WERI-Rb-1 (cell line): ENCODE results near the gene SOX14.
A peak's percentile ranks its signal among the peaks of the same experiment; 100 is the strongest.

Source experiments
- DNase-seq: peaks from one replicate; pipeline ENCODE4 v3.0.0-alpha.2; 2020
- H3K27ac ChIP-seq: fragments of 250-450 bp; sonication (Bioruptor Pico); 2 replicates; pipeline ENCODE4 v1.5.1; 2020; ENCODE audit warnings: mild to moderate bottlenecking, moderate library complexity
- H3K27me3 ChIP-seq: fragments of 250-450 bp; sonication (Bioruptor Pico); 2 replicates; pipeline ENCODE4 v1.5.1; 2021; ENCODE audit warnings: mild to moderate bottlenecking, low read depth, moderate library complexity; ENCODE audit not compliant: insufficient read depth, severe bottlenecking
- H3K36me3 ChIP-seq: fragments of 250-450 bp; sonication (Bioruptor Pico); 2 replicates; pipeline ENCODE4 v1.5.1; 2020; ENCODE audit warnings: mild to moderate bottlenecking, moderate library complexity
- H3K4me3 ChIP-seq: 2 replicates; pipeline ENCODE4 v1.5.1; 2011; ENCODE audit warnings: low read depth, mild to moderate bottlenecking, control low read depth, low read length
- H3K9me3 ChIP-seq: fragments of 250-450 bp; sonication (Bioruptor Pico); 2 replicates; pipeline ENCODE4 v1.5.1; 2021; ENCODE audit warnings: mild to moderate bottlenecking, moderate library complexity; ENCODE audit not compliant: severe bottlenecking
- TF ChIP-seq, protein P1 (sequence below): IDR thresholded peaks from 2 replicates; pipeline ENCODE4 v1.5.1; 2011; ENCODE audit warnings: low read depth, mild to moderate bottlenecking, control low read depth, inconsistent platforms, low read length

The SOX14 gene

DNA sequence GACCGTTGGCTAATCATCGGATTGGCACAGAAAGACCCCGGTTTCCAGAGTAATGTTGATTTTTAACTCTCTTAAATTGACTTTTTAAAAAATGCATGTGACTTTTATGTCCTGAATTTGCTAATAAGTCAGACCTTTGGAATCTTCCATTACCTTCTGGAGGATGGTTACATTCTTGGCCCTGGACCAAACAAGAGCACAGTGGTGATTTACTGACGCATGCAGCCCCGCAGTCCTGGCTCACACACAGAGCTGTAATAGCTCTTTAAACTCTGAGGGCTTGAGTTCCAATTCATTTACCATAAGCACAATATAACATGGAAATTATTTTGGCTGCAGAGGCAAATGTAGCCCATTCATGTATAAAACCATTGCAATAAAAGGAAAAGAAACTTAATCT lies 25.1 kb downstream of the SOX14 start:
- Histone ChIP-seq H3K27me3 (no peaks in the 10 kb centered on the region), H3K4me3 (no peak overlapping the region), H3K36me3 (no peaks in the 10 kb centered on the region), H3K27ac (no peak overlapping the region), H3K9me3 (no peaks in the 10 kb centered on the region)
- no peak for DNase-seq
- TF ChIP-seq, protein P1, sequence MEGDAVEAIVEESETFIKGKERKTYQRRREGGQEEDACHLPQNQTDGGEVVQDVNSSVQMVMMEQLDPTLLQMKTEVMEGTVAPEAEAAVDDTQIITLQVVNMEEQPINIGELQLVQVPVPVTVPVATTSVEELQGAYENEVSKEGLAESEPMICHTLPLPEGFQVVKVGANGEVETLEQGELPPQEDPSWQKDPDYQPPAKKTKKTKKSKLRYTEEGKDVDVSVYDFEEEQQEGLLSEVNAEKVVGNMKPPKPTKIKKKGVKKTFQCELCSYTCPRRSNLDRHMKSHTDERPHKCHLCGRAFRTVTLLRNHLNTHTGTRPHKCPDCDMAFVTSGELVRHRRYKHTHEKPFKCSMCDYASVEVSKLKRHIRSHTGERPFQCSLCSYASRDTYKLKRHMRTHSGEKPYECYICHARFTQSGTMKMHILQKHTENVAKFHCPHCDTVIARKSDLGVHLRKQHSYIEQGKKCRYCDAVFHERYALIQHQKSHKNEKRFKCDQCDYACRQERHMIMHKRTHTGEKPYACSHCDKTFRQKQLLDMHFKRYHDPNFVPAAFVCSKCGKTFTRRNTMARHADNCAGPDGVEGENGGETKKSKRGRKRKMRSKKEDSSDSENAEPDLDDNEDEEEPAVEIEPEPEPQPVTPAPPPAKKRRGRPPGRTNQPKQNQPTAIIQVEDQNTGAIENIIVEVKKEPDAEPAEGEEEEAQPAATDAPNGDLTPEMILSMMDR, result no peak

DNA sequence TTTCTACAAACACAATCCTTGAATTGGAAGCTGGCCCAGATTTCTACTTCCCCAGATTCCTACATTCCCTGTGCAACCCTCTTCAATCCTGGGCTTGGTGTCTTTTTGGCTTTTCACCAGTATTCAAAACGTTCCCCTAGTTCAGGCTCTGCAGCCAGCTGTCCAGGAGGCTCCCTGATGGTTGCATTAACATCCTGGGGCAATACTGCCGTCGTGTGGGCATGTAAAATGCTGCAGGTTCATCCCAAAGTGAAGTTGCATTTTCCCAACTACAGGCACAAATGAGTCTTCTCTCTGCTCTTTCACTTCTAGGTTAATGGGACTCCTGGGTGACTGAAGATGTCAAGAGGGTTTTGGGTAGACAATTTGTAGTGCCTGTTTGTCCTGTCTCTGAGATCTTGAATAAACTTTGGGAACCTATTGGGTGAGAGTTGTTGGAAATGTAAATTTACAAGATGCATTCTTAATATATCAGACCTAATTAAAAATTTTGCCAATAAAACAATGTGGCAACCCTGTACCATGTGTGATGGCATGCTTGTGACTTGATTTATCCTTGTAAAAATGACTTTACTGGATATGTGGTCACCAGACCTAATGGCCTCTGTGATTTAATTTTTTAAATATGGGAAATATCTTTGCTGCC lies 28.6 kb downstream of the SOX14 start:
- Histone ChIP-seq H3K36me3 (no peaks in the 10 kb centered on the region), H3K27ac (no peak overlapping the region), H3K4me3 (no peak overlapping the region), H3K27me3 (no peaks in the 10 kb centered on the region), H3K9me3 (no peaks in the 10 kb centered on the region)
- no peak for DNase-seq
- TF ChIP-seq, protein P1, result peak; percentile 59

DNA sequence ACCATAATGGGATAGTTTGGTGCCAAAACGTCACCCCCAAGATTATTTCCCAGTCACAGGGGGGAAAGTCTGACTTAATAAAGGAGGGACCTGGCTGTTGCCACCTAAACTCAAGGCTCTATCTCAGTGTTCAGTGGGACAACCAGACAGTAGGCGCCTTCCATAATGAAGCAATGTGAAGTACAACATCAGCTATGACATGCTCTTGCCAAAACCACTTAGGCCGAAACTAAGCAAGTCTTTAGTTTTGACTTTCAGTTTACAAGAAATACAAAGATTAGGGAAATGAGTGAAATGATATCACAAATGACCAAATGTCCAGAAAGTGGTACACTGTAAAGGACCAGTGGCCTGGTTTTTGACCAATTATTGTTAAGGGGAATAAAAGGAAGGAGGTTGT lies 32.9 kb downstream of the SOX14 start:
- H3K36me3 ChIP-seq, result no peaks in the 10 kb centered on the region
- TF ChIP-seq, protein P1, result no peak
- no peak overlapping the region for H3K4me3 ChIP-seq
- H3K27ac ChIP-seq, result no peak overlapping the region
- no peaks in the 10 kb centered on the region for H3K9me3 ChIP-seq
- DNase-seq, result no peak
- no peaks in the 10 kb centered on the region for H3K27me3 ChIP-seq

DNA sequence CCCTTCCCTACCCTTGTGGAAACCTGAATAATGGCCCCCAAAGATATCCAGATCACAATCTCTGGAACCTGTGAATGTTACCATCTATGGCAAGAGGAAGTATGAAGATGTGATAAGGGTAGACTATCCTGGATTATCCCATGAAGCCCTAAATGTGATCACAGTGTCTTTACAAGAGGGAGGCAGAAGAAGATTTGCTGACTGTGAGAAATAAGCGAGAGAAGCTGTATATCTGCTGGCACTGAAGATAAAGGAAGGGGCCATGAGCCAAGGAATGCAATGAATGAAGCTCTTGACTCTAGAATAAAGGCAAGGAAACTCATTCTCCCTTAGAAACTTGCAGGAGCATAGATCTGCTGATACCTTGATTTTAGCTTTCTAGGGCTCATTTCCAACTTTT lies 39.1 kb downstream of the SOX14 start:
- TF ChIP-seq, protein P1, result no peak
- no peaks in the 10 kb centered on the region for H3K27me3 ChIP-seq
- H3K4me3 ChIP-seq, result no peak overlapping the region
- no peaks in the 10 kb centered on the region for H3K9me3 ChIP-seq
- no peak for DNase-seq
- no peaks in the 10 kb centered on the region for H3K36me3 ChIP-seq
- H3K27ac ChIP-seq, result no peak overlapping the region

DNA sequence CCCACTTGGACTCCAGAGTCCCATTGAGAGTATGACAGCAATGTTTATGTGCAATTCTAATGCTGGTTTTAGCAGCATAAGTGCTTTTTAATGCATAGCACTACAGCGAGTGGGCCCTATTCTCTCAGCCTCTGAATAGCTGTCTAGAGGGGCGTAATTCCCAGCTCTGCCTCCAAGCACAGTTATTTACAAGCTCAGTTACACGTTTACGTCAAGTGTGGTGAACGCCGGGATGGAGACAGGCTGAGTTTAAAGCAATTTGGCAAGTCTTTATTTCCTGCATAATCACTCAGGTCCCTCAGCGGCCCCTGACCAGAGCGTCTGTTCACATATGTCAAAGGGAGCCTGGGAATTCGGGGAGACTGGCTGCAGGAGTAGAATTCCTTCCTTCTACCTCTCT lies 43.9 kb downstream of the SOX14 start:
- Histone ChIP-seq H3K36me3 (no peaks in the 10 kb centered on the region), H3K27ac (no peak overlapping the region), H3K27me3 (no peaks in the 10 kb centered on the region), H3K9me3 (no peaks in the 10 kb centered on the region), H3K4me3 (no peak overlapping the region)
- DNase-seq, result no peak
- TF ChIP-seq, protein P1, result no peak

DNA sequence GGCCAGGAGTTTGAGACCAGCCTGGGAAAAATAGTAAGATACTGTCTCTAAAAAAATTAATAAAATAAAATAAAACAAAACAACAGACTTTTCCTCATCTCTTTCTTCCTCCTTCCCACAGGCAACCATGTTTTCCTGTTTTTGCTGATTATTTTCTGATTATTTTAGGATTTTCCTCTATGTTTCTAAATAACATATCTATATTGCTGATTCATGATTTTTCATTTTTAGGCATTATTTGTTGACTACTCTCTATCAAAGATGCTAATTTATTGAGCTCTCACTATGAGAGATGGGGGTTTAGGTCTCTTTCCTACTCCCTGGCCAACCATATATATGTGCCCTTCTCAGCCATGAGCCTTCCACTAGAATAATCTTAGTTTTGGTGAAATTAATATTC lies 45.4 kb downstream of the SOX14 start:
- H3K27me3 ChIP-seq, result no peaks in the 10 kb centered on the region
- no peak overlapping the region for H3K27ac ChIP-seq
- H3K9me3 ChIP-seq, result no peaks in the 10 kb centered on the region
- no peak overlapping the region for H3K4me3 ChIP-seq
- no peaks in the 10 kb centered on the region for H3K36me3 ChIP-seq
- DNase-seq, result no peak
- TF ChIP-seq, protein P1, result no peak
